DOHH2 (cell line): ENCODE results near the gene MID1.

Experiments used
- H3F3A ChIP-seq: fragments of 200-600 bp; sonication (generic), shearing (Covaris generic); 2 replicates; pipeline ENCODE4 v1.6.0; 2016; ENCODE audit warnings: antibody characterized with exemption, mild to moderate bottlenecking; ENCODE audit not compliant: control insufficient read depth, insufficient read depth
- H3K27ac ChIP-seq: fragments of 200-600 bp; sonication (generic); 2 replicates; pipeline ENCODE4 v1.5.1; 2014; ENCODE audit warnings: low read depth, mild to moderate bottlenecking, low read length, moderate library complexity
- H3K27me3 ChIP-seq: fragments of 200-600 bp; sonication (generic); 2 replicates; pipeline ENCODE4 v1.6.1; 2014; ENCODE audit warnings: mild to moderate bottlenecking, low read length, mixed read lengths; ENCODE audit not compliant: control insufficient read depth
- H3K36me3 ChIP-seq: fragments of 200-600 bp; sonication (generic); 2 replicates; pipeline ENCODE4 v1.6.1; 2014; ENCODE audit warnings: mild to moderate bottlenecking, low read length, moderate library complexity, mixed read lengths; ENCODE audit not compliant: control insufficient read depth
- H3K4me1 ChIP-seq: fragments of 200-600 bp; sonication (generic); 2 replicates; pipeline ENCODE4 v1.6.1; 2014; ENCODE audit warnings: mild to moderate bottlenecking, low read length, mixed read lengths; ENCODE audit not compliant: control insufficient read depth
- H3K4me2 ChIP-seq: fragments of 200-600 bp; sonication (generic); 2 replicates; pipeline ENCODE4 v1.6.0; 2014; ENCODE audit warnings: mild to moderate bottlenecking, low read length, moderate library complexity
- H3K4me3 ChIP-seq: fragments of 200-600 bp; sonication (generic); 2 replicates; pipeline ENCODE4 v1.5.1; 2014; ENCODE audit warnings: mild to moderate bottlenecking, low read length, mixed read lengths
- H3K79me2 ChIP-seq: fragments of 200-600 bp; sonication (generic); 2 replicates; pipeline ENCODE4 v1.6.1; 2014; ENCODE audit warnings: mild to moderate bottlenecking, low read length, mixed read lengths; ENCODE audit not compliant: control insufficient read depth
- H3K9me2 ChIP-seq: fragments of 200-600 bp; sonication (generic); replicated peaks from 2 replicates; pipeline ENCODE4 v1.6.1; 2014; ENCODE audit warnings: mild to moderate bottlenecking, low read length, mixed read lengths; ENCODE audit not compliant: control insufficient read depth
- H3K9me3 ChIP-seq: fragments of 200-600 bp; sonication (generic); 2 replicates; pipeline ENCODE4 v1.6.1; 2014; ENCODE audit warnings: antibody characterized with exemption, low read length, mixed read lengths; ENCODE audit not compliant: control insufficient read depth, insufficient read depth
- H4K20me1 ChIP-seq: fragments of 200-600 bp; sonication (generic); 2 replicates; pipeline ENCODE4 v1.6.0; 2014; ENCODE audit warnings: low read depth, mild to moderate bottlenecking, antibody characterized with exemption, low read length, moderate library complexity; ENCODE audit not compliant: control insufficient read depth, insufficient read depth
- CTCF ChIP-seq: fragments of 200-600 bp; sonication (generic); IDR thresholded peaks from one replicate; pipeline ENCODE4 v1.5.1; 2014; ENCODE audit warnings: antibody characterized with exemption, mild to moderate bottlenecking, low read depth, low read length; ENCODE audit not compliant: poor library complexity, severe bottlenecking
- EZH2phosphoT487 ChIP-seq: fragments of 200-600 bp; sonication (generic); IDR thresholded peaks from 2 replicates; pipeline ENCODE4 v1.6.1; 2017; ENCODE audit warnings: borderline replicate concordance, mild to moderate bottlenecking, antibody characterized with exemption, low read length, moderate library complexity, mixed read lengths

The MID1 gene

GRCh38 chrX:10531927-10532326 lies 88.5 kb downstream of the MID1 start:
- Histone ChIP-seq H3K27me3 (no peaks in the 10 kb centered on the region), H3K36me3 (no peaks in the 10 kb centered on the region), H3K4me1 (no peaks in the 10 kb centered on the region), H3K4me2 (no peak overlapping the region), H3K27ac (no peak overlapping the region), H3K9me2 (no peaks in the 10 kb centered on the region), H3K79me2 (no peaks in the 10 kb centered on the region), H4K20me1 (no peaks in the 10 kb centered on the region), H3K4me3 (no peak overlapping the region), H3K9me3 (no peaks in the 10 kb centered on the region), H3F3A (no peaks in the 10 kb centered on the region)
- TF ChIP-seq CTCF (no peak), EZH2phosphoT487 (no peak)

- TF ChIP-seq EZH2phosphoT487 (no peak), CTCF (no peak)
- Histone ChIP-seq H3K4me2 (no peak overlapping the region), H4K20me1 (no peaks in the 10 kb centered on the region), H3K9me3 (no peaks in the 10 kb centered on the region), H3F3A (no peaks in the 10 kb centered on the region), H3K4me3 (no peak overlapping the region), H3K4me1 (no peaks in the 10 kb centered on the region), H3K27ac (no peak overlapping the region), H3K36me3 (no peaks in the 10 kb centered on the region), H3K9me2 (no peaks in the 10 kb centered on the region), H3K27me3 (no peaks in the 10 kb centered on the region), H3K79me2 (no peaks in the 10 kb centered on the region)
These were observed 91.0 kb downstream of the MID1 start for GRCh38 chrX:10529344-10529743.

GRCh38 chrX:10526451-10526850 lies 93.9 kb downstream of the MID1 start:
- H3K4me2 ChIP-seq: no peak overlapping the region

More at GRCh38 chrX:10526451-10526850, 93.9 kb downstream of the MID1 start:
- H3K4me1 ChIP-seq: no peaks in the 10 kb centered on the region
- H3F3A ChIP-seq: no peaks in the 10 kb centered on the region
- no peaks in the 10 kb centered on the region for H3K9me2 ChIP-seq
- no peaks in the 10 kb centered on the region for H3K36me3 ChIP-seq
- no peak overlapping the region for H3K27ac ChIP-seq
- H3K9me3 ChIP-seq: no peaks in the 10 kb centered on the region
- no peak for TF ChIP-seq EZH2phosphoT487
- no peak for TF ChIP-seq CTCF
- no peak overlapping the region for H3K4me3 ChIP-seq
- no peaks in the 10 kb centered on the region for H3K79me2 ChIP-seq
- no peaks in the 10 kb centered on the region for H3K27me3 ChIP-seq
- no peaks in the 10 kb centered on the region for H4K20me1 ChIP-seq
